HEK293 (cell line): ENCODE measurements around the gene UPP1.

Experiments
- CTCF ChIA-PET: fragments of 350-600 bp; formaldehyde crosslinking; extraction: SDS; loops from one replicate; lab custom pipeline; 2021; ENCODE audit warnings: antibody characterized with exemption; lab: Yijun Ruan, JAX
- POLR2A ChIA-PET: fragments of 300-600 bp; formaldehyde crosslinking; extraction: SDS; loops from one replicate; lab custom pipeline; 2020; ENCODE audit warnings: antibody characterized with exemption, inconsistent platforms; lab: Yijun Ruan, JAX
- H3K27ac ChIP-seq: fragments of 200-500 bp; sonication (Bioruptor generic); 2 replicates; pipeline ENCODE4 v1.5.1; 2014; ENCODE audit warnings: low read depth, low read length, control low read depth, inconsistent platforms; ENCODE audit errors: extremely low read depth
- H3K36me3 ChIP-seq, 2 experiments: fragments of 200-500 bp in 1 of 2; sonication (Bioruptor generic) in 1 of 2; 1 replicate in 1 of 2; 2 replicates in 1 of 2; pipeline ENCODE4 v1.5.1; 2014 to 2017; ENCODE audit warnings: inconsistent platforms in 2 of 2, low read length in 2 of 2; ENCODE audit not compliant: control insufficient read depth in 2 of 2, insufficient read depth in 1 of 2
- H3K4me1 ChIP-seq: fragments of 200-500 bp; sonication (Bioruptor generic); 2 replicates; pipeline ENCODE4 v1.5.1; 2014; ENCODE audit warnings: mild to moderate bottlenecking, low read length, inconsistent platforms; ENCODE audit not compliant: control insufficient read depth, insufficient read depth
- H3K4me3 ChIP-seq: 2 replicates; pipeline ENCODE4 v1.5.1; 2011; ENCODE audit warnings: low read depth, mild to moderate bottlenecking, control low read depth, low read length, moderate library complexity
- H3K9me3 ChIP-seq: fragments of 200-500 bp; sonication (Bioruptor generic); 2 replicates; pipeline ENCODE4 v1.5.1; 2014; ENCODE audit warnings: low read depth, low read length, inconsistent platforms; ENCODE audit not compliant: control insufficient read depth, insufficient read depth
- IKZF3 ChIP-seq: fragments of 450-650 bp; IDR thresholded peaks from 2 replicates; pipeline ENCODE4 v1.5.0; 2018; ENCODE audit warnings: missing biosample characterization, mild to moderate bottlenecking, missing genetic modification characterization, moderate library complexity
- PRDM4 ChIP-seq: fragments of 450-650 bp; formaldehyde crosslinking; IDR thresholded peaks from 2 replicates; pipeline ENCODE4 v1.5.1; 2017; ENCODE audit warnings: missing biosample characterization, missing genetic modification characterization
- SCRT2 ChIP-seq: fragments of 450-650 bp; formaldehyde crosslinking; IDR thresholded peaks from 2 replicates; pipeline ENCODE4 v1.5.1; 2016; ENCODE audit warnings: missing biosample characterization, missing genetic modification characterization
- ZBTB1 ChIP-seq: fragments of 450-650 bp; formaldehyde crosslinking; IDR thresholded peaks from 2 replicates; pipeline ENCODE4 v1.5.1; 2016; ENCODE audit warnings: missing biosample characterization, missing genetic modification characterization
- ZFP41 ChIP-seq: fragments of 450-650 bp; formaldehyde crosslinking; IDR thresholded peaks from 2 replicates; pipeline ENCODE4 v1.5.1; 2016; ENCODE audit warnings: missing biosample characterization, missing genetic modification characterization, borderline replicate concordance
- ZNF169 ChIP-seq: fragments of 450-650 bp; formaldehyde crosslinking; IDR thresholded peaks from 2 replicates; pipeline ENCODE4 v1.5.1; 2016; ENCODE audit warnings: missing biosample characterization, missing genetic modification characterization
- ZNF18 ChIP-seq: fragments of 450-650 bp; formaldehyde crosslinking; IDR thresholded peaks from 2 replicates; pipeline ENCODE4 v1.5.1; 2016; ENCODE audit warnings: missing biosample characterization, missing genetic modification characterization
- ZNF19 ChIP-seq: fragments of 450-650 bp; formaldehyde crosslinking; IDR thresholded peaks from 2 replicates; pipeline ENCODE4; 2016; ENCODE audit warnings: missing biosample characterization, missing genetic modification characterization, low read depth
- ZNF23 ChIP-seq: fragments of 450-650 bp; formaldehyde crosslinking; IDR thresholded peaks from 2 replicates; pipeline ENCODE4 v1.5.1; 2016; ENCODE audit warnings: missing biosample characterization, missing genetic modification characterization, borderline replicate concordance
- ZNF416 ChIP-seq: fragments of 450-650 bp; formaldehyde crosslinking; IDR thresholded peaks from 2 replicates; pipeline ENCODE4 v1.5.1; 2016; ENCODE audit warnings: missing biosample characterization, missing genetic modification characterization
- ZNF449 ChIP-seq: fragments of 450-650 bp; formaldehyde crosslinking; IDR thresholded peaks from 2 replicates; pipeline ENCODE4 v1.5.1; 2017; ENCODE audit warnings: missing biosample characterization, mild to moderate bottlenecking, missing genetic modification characterization, moderate library complexity
- ZNF48 ChIP-seq: fragments of 450-650 bp; formaldehyde crosslinking; IDR thresholded peaks from 2 replicates; pipeline ENCODE4 v1.5.1; 2016; ENCODE audit warnings: missing biosample characterization, missing genetic modification characterization
- ZNF510 ChIP-seq: fragments of 450-650 bp; formaldehyde crosslinking; IDR thresholded peaks from 2 replicates; pipeline ENCODE4 v1.5.1; 2018; ENCODE audit warnings: mild to moderate bottlenecking, missing genetic modification characterization, missing biosample characterization; ENCODE audit not compliant: insufficient replicate concordance
- ZNF529 ChIP-seq: fragments of 450-650 bp; formaldehyde crosslinking; IDR thresholded peaks from 2 replicates; pipeline ENCODE4 v1.5.1; 2017; ENCODE audit warnings: missing genetic modification characterization, missing biosample characterization; ENCODE audit not compliant: insufficient replicate concordance
- ZNF549 ChIP-seq: fragments of 450-650 bp; IDR thresholded peaks from 2 replicates; pipeline ENCODE4 v1.5.1; 2018; ENCODE audit warnings: missing biosample characterization, missing genetic modification characterization, mild to moderate bottlenecking, inconsistent platforms, moderate library complexity
- ZNF624 ChIP-seq: fragments of 450-650 bp; formaldehyde crosslinking; IDR thresholded peaks from 2 replicates; pipeline ENCODE4 v1.5.1; 2017; ENCODE audit warnings: missing biosample characterization, missing genetic modification characterization
- ZNF692 ChIP-seq: fragments of 450-650 bp; formaldehyde crosslinking; IDR thresholded peaks from 2 replicates; pipeline ENCODE4 v1.5.1; 2016; ENCODE audit warnings: missing biosample characterization, missing genetic modification characterization
- ZNF701 ChIP-seq: fragments of 450-650 bp; formaldehyde crosslinking; IDR thresholded peaks from 2 replicates; pipeline ENCODE4 v1.5.1; 2016; ENCODE audit warnings: missing biosample characterization, missing genetic modification characterization
- ZNF76 ChIP-seq: fragments of 450-650 bp; formaldehyde crosslinking; IDR thresholded peaks from 2 replicates; pipeline ENCODE4; 2016; ENCODE audit warnings: low read depth, missing biosample characterization, missing genetic modification characterization, borderline replicate concordance
- TF ChIP-seq, protein P1 (sequence below): fragments of 450-650 bp; formaldehyde crosslinking; IDR thresholded peaks from 2 replicates; pipeline ENCODE4 v1.5.1; 2016; ENCODE audit warnings: missing biosample characterization, missing genetic modification characterization
- TF ChIP-seq, protein P2 (sequence below): fragments of 450-650 bp; formaldehyde crosslinking; optimal IDR thresholded peaks from 2 replicates; pipeline ENCODE3; 2016; ENCODE audit warnings: missing biosample characterization, mild to moderate bottlenecking, missing genetic modification characterization
- TF ChIP-seq, protein P3 (sequence below): fragments of 450-650 bp; formaldehyde crosslinking; IDR thresholded peaks from 2 replicates; pipeline ENCODE4 v1.5.1; 2017; ENCODE audit warnings: missing biosample characterization, missing genetic modification characterization
- TF ChIP-seq, protein P4 (sequence below): fragments of 450-650 bp; formaldehyde crosslinking; IDR thresholded peaks from 2 replicates; pipeline ENCODE4 v1.5.1; 2016; ENCODE audit warnings: missing biosample characterization, missing genetic modification characterization

The UPP1 gene

GRCh38 chr7:48042216-48042615 is 46.8 kb upstream of the UPP1 start:
- ChIA-PET CTCF (interaction anchor here (0.6 to 1.6 kb wide), 3 partner anchors 9 to 120 kb away, joined by 3 to 6 read pairs (median 5); no protein-coding TSS in a partner anchor), POLR2A (interaction anchor here (1.1 kb wide), 1 partner anchor 46 kb away, joined by 4 read pairs; no protein-coding TSS in a partner anchor)
- Histone ChIP-seq H3K27ac (no peak overlapping the region), H3K36me3 (no peaks in the 10 kb centered on the region), H3K4me3 (no peak overlapping the region), H3K9me3 (no peaks in the 10 kb centered on the region), H3K4me1 (no peaks in the 10 kb centered on the region)
- TF ChIP-seq SCRT2 (tag by site-specific recombination): no peak
- no peak for TF ChIP-seq ZNF169 (tag by site-specific recombination)
- TF ChIP-seq ZNF529 (tag by site-specific recombination): no peak
- TF ChIP-seq ZNF19 (tag by site-specific recombination): no peak
- no peak for TF ChIP-seq PRDM4
- TF ChIP-seq ZNF18 (tag by site-specific recombination): no peak
- no peak for TF ChIP-seq ZBTB1 (tag by site-specific recombination)
- no peak for TF ChIP-seq ZNF416 (tag by site-specific recombination)
- TF ChIP-seq ZNF549 (tag by site-specific recombination): no peak
- no peak for TF ChIP-seq ZNF23 (tag by site-specific recombination)
- no peak for TF ChIP-seq ZNF76 (tag by site-specific recombination)
- TF ChIP-seq, protein P1, sequence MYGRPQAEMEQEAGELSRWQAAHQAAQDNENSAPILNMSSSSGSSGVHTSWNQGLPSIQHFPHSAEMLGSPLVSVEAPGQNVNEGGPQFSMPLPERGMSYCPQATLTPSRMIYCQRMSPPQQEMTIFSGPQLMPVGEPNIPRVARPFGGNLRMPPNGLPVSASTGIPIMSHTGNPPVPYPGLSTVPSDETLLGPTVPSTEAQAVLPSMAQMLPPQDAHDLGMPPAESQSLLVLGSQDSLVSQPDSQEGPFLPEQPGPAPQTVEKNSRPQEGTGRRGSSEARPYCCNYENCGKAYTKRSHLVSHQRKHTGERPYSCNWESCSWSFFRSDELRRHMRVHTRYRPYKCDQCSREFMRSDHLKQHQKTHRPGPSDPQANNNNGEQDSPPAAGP (tag by site-specific recombination): no peak
- TF ChIP-seq, protein P2, sequence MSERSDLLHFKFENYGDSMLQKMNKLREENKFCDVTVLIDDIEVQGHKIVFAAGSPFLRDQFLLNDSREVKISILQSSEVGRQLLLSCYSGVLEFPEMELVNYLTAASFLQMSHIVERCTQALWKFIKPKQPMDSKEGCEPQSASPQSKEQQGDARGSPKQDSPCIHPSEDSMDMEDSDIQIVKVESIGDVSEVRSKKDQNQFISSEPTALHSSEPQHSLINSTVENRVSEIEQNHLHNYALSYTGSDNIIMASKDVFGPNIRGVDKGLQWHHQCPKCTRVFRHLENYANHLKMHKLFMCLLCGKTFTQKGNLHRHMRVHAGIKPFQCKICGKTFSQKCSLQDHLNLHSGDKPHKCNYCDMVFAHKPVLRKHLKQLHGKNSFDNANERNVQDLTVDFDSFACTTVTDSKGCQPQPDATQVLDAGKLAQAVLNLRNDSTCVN (tag by site-specific recombination): no peak
- TF ChIP-seq ZNF692 (tag by site-specific recombination): no peak
- TF ChIP-seq ZNF510 (tag by site-specific recombination): no peak
- no peak for TF ChIP-seq ZNF48

- H3K4me1 ChIP-seq: no peaks in the 10 kb centered on the region
- ChIA-PET CTCF (interaction anchor here (0.6 kb wide), 1 partner anchor 119 kb away, joined by 6 read pairs; no protein-coding TSS in a partner anchor), POLR2A (no interaction called here)
- TF ChIP-seq ZFP41 (tag by site-specific recombination) (no peak), ZNF701 (tag by site-specific recombination) (no peak), ZNF624 (tag by site-specific recombination) (no peak), ZNF449 (tag by site-specific recombination) (no peak), IKZF3 (tag by site-specific recombination) (no peak)
- TF ChIP-seq, protein P3, sequence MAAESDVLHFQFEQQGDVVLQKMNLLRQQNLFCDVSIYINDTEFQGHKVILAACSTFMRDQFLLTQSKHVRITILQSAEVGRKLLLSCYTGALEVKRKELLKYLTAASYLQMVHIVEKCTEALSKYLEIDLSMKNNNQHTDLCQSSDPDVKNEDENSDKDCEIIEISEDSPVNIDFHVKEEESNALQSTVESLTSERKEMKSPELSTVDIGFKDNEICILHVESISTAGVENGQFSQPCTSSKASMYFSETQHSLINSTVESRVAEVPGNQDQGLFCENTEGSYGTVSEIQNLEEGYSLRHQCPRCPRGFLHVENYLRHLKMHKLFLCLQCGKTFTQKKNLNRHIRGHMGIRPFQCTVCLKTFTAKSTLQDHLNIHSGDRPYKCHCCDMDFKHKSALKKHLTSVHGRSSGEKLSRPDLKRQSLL: no peak
- TF ChIP-seq, protein P4, sequence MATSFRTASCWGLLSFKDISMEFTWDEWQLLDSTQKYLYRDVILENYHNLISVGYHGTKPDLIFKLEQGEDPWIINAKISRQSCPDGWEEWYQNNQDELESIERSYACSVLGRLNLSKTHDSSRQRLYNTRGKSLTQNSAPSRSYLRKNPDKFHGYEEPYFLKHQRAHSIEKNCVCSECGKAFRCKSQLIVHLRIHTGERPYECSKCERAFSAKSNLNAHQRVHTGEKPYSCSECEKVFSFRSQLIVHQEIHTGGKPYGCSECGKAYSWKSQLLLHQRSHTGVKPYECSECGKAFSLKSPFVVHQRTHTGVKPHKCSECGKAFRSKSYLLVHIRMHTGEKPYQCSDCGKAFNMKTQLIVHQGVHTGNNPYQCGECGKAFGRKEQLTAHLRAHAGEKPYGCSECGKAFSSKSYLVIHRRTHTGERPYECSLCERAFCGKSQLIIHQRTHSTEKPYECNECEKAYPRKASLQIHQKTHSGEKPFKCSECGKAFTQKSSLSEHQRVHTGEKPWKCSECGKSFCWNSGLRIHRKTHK (tag by site-specific recombination): no peak
Observed at GRCh38 chr7:48042636-48043035, 46.4 kb upstream of the UPP1 start.

More at GRCh38 chr7:48042636-48043035, 46.4 kb upstream of the UPP1 start:
- H3K36me3 ChIP-seq: no peaks in the 10 kb centered on the region
- H3K4me3 ChIP-seq: no peak overlapping the region
- no peaks in the 10 kb centered on the region for H3K9me3 ChIP-seq
- no peak overlapping the region for H3K27ac ChIP-seq
